GM23248 (cell line): ENCODE results near the gene PSMD4. TPM values are rescaled to one million over a fixed set of nuclear protein-coding genes. Genes with fewer than 3 reads are reported as not detected.
"Not testable (repeated sequence)": the region's sequence is repeated elsewhere in the genome, so short reads cannot be mapped to it uniquely, and the experiment has no call there.

Experiments used
- DNase-seq: peaks from one replicate; pipeline ENCODE4 v3.0.0-alpha.2; 2015
- H2AFZ ChIP-seq: fragments of 200-600 bp; sonication (generic); 2 replicates; pipeline ENCODE4 v1.6.1; 2016; ENCODE audit warnings: antibody characterized with exemption
- H3F3A ChIP-seq: fragments of 200-600 bp; sonication (generic); 2 replicates; pipeline ENCODE4 v1.6.1; 2016; ENCODE audit warnings: mild to moderate bottlenecking, antibody characterized with exemption, mixed run types; ENCODE audit not compliant: insufficient read depth
- H3K27ac ChIP-seq: fragments of 200-600 bp; sonication (generic); 2 replicates; pipeline ENCODE4 v1.5.1; 2016; ENCODE audit warnings: mild to moderate bottlenecking
- H3K27me3 ChIP-seq: fragments of 200-600 bp; sonication (generic); replicated peaks from 2 replicates; pipeline ENCODE4 v1.6.1; 2016; ENCODE audit warnings: mild to moderate bottlenecking; ENCODE audit not compliant: insufficient read depth
- H3K36me3 ChIP-seq: fragments of 200-600 bp; sonication (generic); 2 replicates; pipeline ENCODE4 v1.6.1; 2016; ENCODE audit warnings: low read depth, mild to moderate bottlenecking
- H3K4me1 ChIP-seq: fragments of 200-600 bp; sonication (generic); 2 replicates; pipeline ENCODE4 v1.6.1; 2016; ENCODE audit warnings: mild to moderate bottlenecking; ENCODE audit not compliant: insufficient read depth
- H3K4me2 ChIP-seq: fragments of 200-600 bp; sonication (generic); one replicate; pipeline ENCODE4 v1.6.1; 2016; ENCODE audit warnings: mild to moderate bottlenecking; ENCODE audit not compliant: unreplicated experiment
- H3K4me3 ChIP-seq: fragments of 200-600 bp; sonication (generic); 2 replicates; pipeline ENCODE4 v1.5.1; 2016; ENCODE audit warnings: mild to moderate bottlenecking
- H3K79me2 ChIP-seq: fragments of 200-600 bp; sonication (generic); 2 replicates; pipeline ENCODE4 v1.6.1; 2016; ENCODE audit warnings: mild to moderate bottlenecking; ENCODE audit not compliant: insufficient read depth
- H3K9ac ChIP-seq: fragments of 200-600 bp; sonication (generic); 2 replicates; pipeline ENCODE4 v1.6.1; 2016; ENCODE audit warnings: mild to moderate bottlenecking
- H3K9me2 ChIP-seq: fragments of 200-600 bp; sonication (generic); 2 replicates; pipeline ENCODE4 v1.6.1; 2016; ENCODE audit warnings: mixed run types, mild to moderate bottlenecking, moderate library complexity; ENCODE audit not compliant: insufficient read depth
- H3K9me3 ChIP-seq: fragments of 200-600 bp; sonication (generic); one replicate; pipeline ENCODE4 v1.6.1; 2017; ENCODE audit warnings: low read depth
- H4K20me1 ChIP-seq: fragments of 200-600 bp; sonication (generic); 2 replicates; pipeline ENCODE4 v1.6.0; 2016; ENCODE audit not compliant: insufficient read depth
- EZH2 ChIP-seq: fragments of 200-600 bp; sonication (generic); IDR thresholded peaks from 2 replicates; pipeline ENCODE4 v1.6.1; 2018; ENCODE audit warnings: antibody characterized with exemption, mild to moderate bottlenecking; ENCODE audit not compliant: insufficient read depth, poor library complexity, severe bottlenecking
- EZH2phosphoT487 ChIP-seq: fragments of 200-600 bp; sonication (generic); IDR thresholded peaks from 2 replicates; pipeline ENCODE4 v1.6.1; 2018; ENCODE audit warnings: antibody characterized with exemption, moderate library complexity, mild to moderate bottlenecking, low read depth; ENCODE audit not compliant: insufficient read depth
- WGBS, 2 experiments: methylation state at CpG; one replicate each; pipeline ENCODE4 v1.1.6; 2015 to 2017; ENCODE audit warnings: low lambda C conversion rate in 2 of 2, low coverage in 1 of 2; ENCODE audit errors: missing lambda C conversion rate in 2 of 2; 5-methylcytosine and 5-hydroxymethylcytosine counted together
- in situ Hi-C: fragments of 300-500 bp; cut with MboI; formaldehyde crosslinking; loops from 2 replicates; pipeline ENCODE4 v1.15.0; 2020
- polyA plus RNA-seq: library from polyadenylated mRNA; unstranded; fragments of >200 nt; fragmentation: Nextera tagmentation; extraction: Ambion mirVana; gene quantifications from 2 replicates; pipeline ENCODE4 v1.2.1, GENCODE V29; 2016
- total RNA-seq: library from RNA; depleted of rRNA; stranded (reverse); fragments of >200 nt; shearing (Covaris generic); gene quantifications from 2 replicates; pipeline ENCODE4 v1.2.3, GENCODE V29; 2014; rRNA removed

Gene PSMD4
- total RNA-seq (130 and 164 TPM in 2 replicates), polyA plus RNA-seq (166 and 175 TPM in 2 replicates)

DNA sequence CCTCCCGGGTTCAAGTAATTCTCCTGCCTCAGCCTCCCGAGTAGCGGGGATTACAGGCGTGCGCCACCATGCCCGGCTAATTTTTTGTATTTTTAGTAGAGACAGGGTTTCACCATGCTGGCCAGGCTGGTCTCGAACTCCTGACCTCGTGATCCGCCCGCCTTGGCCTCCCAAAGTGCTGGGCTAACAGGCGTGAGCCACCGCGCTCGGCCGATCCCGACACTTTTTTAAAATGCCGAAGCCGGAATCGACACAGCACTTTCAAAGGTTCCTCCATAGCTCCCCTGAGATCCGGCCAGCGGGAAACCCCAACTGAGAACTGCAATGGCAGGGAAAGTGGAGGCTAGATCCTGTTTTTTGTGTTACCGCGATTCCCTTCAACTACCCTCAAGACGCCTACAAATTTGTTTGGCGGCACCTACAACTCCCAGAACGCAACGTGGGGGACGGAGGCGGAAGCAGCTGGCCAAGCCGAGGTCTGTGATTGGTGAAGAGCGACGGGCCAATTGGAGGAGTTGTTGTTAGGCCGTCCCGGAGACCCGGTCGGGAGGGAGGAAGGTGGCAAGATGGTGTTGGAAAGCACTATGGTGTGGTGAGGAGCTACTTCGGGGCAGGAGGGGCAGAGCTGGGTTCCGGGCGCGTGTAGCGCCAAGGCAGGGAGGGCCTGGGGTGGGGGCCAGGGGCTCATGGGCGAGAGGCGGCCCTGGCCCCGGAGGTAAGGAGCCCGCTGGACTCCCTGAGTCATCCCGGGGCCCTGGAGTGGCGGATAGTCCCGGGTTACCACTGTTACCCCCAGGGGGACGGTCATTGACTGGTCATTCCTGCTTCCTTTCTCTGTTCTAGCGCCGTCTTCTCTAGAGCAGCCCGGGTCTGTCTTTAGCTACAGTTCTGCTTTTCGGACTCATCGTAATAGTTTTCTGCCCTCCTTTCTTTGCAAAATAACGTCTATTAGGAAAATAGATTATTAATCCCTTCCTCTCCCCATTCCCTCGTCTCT lies at the start of gene PSMD4:
TSS of gene PSMD4 (plus strand) at position 518 of the 997 bp plus-strand sequence. CDS start at position 567, 49 bp downstream.
- H3F3A ChIP-seq, result peaks cover 50% of the 10 kb centered on the region
- TF ChIP-seq EZH2 (no peak), EZH2phosphoT487 (no peak)
- no peaks in the 10 kb centered on the region for H3K9me3 ChIP-seq
- peak; percentile 98 for DNase-seq
- peaks cover 46% of the 10 kb centered on the region for H3K79me2 ChIP-seq
- in situ Hi-C loops, result no loop called here
- H3K27me3 ChIP-seq, result no peaks in the 10 kb centered on the region
- peaks cover 5% of the 10 kb centered on the region; the same call in 1 of the 2 replicates for H4K20me1 ChIP-seq
- peaks cover 10% of the 10 kb centered on the region; the same call in 1 of the 2 replicates for H3K4me1 ChIP-seq
- H3K9ac ChIP-seq, result peak within 1 kb of the TSS; percentile 86
- H3K4me2 ChIP-seq, result peak within 1 kb of the TSS; percentile 98
- peak within 1 kb of the TSS; percentile 76 for H3K27ac ChIP-seq
- no peaks in the 10 kb centered on the region for H3K9me2 ChIP-seq
- peak within 1 kb of the TSS; percentile 86 for H2AFZ ChIP-seq
- H3K4me3 ChIP-seq, result peak within 1 kb of the TSS; percentile 95
- 8 to 10% methylated on average over 41 to 56 of the region's 56 CpGs for WGBS, 2 experiments
- H3K36me3 ChIP-seq, result peaks cover 12% of the 10 kb centered on the region

GRCh38 chr1:151205381-151205965 lies 49.1 kb upstream of the PSMD4 start:
- Histone ChIP-seq H4K20me1 (peaks cover 23% of the 10 kb centered on the region; the same call in 1 of the 2 replicates), H3K36me3 (peaks cover 52% of the 10 kb centered on the region), H3K4me1 (peaks cover 26% of the 10 kb centered on the region), H3K79me2 (peaks cover 100% of the 10 kb centered on the region), H3F3A (peaks cover 51% of the 10 kb centered on the region)
- DNase-seq, H3K9me3 ChIP-seq, H3K4me3 ChIP-seq, H3K9ac ChIP-seq, in situ Hi-C loops, H3K9me2 ChIP-seq, H3K4me2 ChIP-seq, H2AFZ ChIP-seq, H3K27me3 ChIP-seq, H3K27ac ChIP-seq: not testable (repeated sequence)
- 87 to 90% methylated on average over 12 of the region's 12 CpGs for WGBS, 2 experiments

GRCh38 chr1:151210830-151211229 lies 43.7 kb upstream of the PSMD4 start:
- WGBS, 2 experiments, result 35 to 50% methylated on average over 1 of the region's 1 CpG
- Histone ChIP-seq H3F3A (peaks cover 41% of the 10 kb centered on the region), H3K9me2 (no peaks in the 10 kb centered on the region), H4K20me1 (peaks cover 25% of the 10 kb centered on the region; the same call in 1 of the 2 replicates), H2AFZ (no peak overlapping the region), H3K27ac (peak overlapping the region; percentile 54), H3K4me1 (peaks cover 19% of the 10 kb centered on the region), H3K4me3 (no peak overlapping the region), H3K36me3 (peaks cover 64% of the 10 kb centered on the region), H3K9me3 (no peaks in the 10 kb centered on the region), H3K9ac (no peak overlapping the region), H3K4me2 (no peak overlapping the region), H3K79me2 (peaks cover 100% of the 10 kb centered on the region), H3K27me3 (no peaks in the 10 kb centered on the region)
- DNase-seq, result peak; percentile 74
- TF ChIP-seq EZH2phosphoT487, result no peak
- TF ChIP-seq EZH2, result no peak
- in situ Hi-C loops, result no loop called here

DNA sequence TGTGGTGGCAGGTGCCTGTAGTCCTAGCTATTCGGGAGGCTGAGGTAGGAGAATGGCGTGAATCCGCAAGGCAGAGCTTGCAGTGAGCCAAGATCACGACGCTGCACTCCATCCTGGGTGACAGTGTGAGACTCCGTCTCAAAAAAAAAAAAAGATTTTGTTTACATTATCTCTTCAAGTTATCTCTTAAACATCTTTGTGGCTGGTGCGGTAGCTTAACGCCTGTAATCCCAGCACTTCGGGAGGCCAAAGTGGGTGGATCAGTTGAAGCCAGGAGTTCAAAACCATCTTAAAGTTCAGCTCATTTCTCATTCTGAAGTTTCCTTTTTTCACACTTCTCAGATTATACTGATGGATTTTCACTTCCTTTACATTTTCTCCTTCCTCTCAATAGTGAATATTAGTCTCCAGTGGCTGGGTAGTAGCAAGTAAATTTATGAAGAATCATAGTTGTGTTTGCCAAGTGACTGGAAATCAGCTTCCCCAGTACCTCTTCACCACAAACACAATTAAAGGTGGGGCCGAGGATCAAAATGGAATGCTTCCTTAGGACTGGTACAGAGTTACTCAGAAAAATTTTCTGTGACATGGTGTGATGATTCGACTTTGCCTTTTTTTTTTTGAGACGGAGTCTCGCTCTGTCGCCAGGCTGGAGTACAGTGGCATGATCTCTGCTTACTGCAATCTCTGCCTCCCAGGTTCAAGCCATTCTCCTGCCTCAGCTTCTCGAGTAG lies 42.4 kb upstream of the PSMD4 start:
- WGBS, 2 experiments, result 91 to 92% methylated on average over 15 of the region's 15 CpGs
- Histone ChIP-seq H3K4me3 (no peak overlapping the region), H3K9ac (no peak overlapping the region), H3K27me3 (no peaks in the 10 kb centered on the region), H2AFZ (no peak overlapping the region), H3F3A (peaks cover 35% of the 10 kb centered on the region), H3K79me2 (peaks cover 100% of the 10 kb centered on the region), H3K9me2 (no peaks in the 10 kb centered on the region), H4K20me1 (peaks cover 24% of the 10 kb centered on the region; the same call in 1 of the 2 replicates), H3K36me3 (peaks cover 57% of the 10 kb centered on the region), H3K4me1 (peaks cover 15% of the 10 kb centered on the region), H3K4me2 (no peak overlapping the region), H3K9me3 (no peaks in the 10 kb centered on the region), H3K27ac (no peak overlapping the region)
- no peak for TF ChIP-seq EZH2
- no peak for TF ChIP-seq EZH2phosphoT487
- no peak for DNase-seq
- in situ Hi-C loops, result no loop called here
